Measurements from ENCODE around the gene KLK2. TPM values are rescaled to one million over a fixed set of nuclear protein-coding genes. Genes with fewer than 3 reads are reported as not detected.

KLK2 gene
- total RNA-seq, 4 donors from 2014 or later, result 3.8 TPM; not detected in 3

GRCh38 chr19:50859849-50860248 lies 13.4 kb upstream of the KLK2 start:
- WGBS, 2 donors (ENCODE audit: low coverage in 1 of 2), result 78 to 100% methylated on average over 1 to 4 of the region's 4 CpGs
- in situ Hi-C loops (cut with MboI; ENCODE audit: low pct_ligation_motif_present in 1 of 4, low pct_unique_long_range_greater_than_20kb in 1 of 4, low sequenced_read_pairs in 3 of 4), result no loop called here
- Histone ChIP-seq H3K27me3 (peaks cover 19% of the 10 kb centered on the region), H3K36me3 (no peaks in the 10 kb centered on the region), H3K9me3 (no peaks in the 10 kb centered on the region), H3K4me1 (no peaks in the 10 kb centered on the region), H3K27ac (no peak overlapping the region), H3K4me3 (no peak overlapping the region)
- TF ChIP-seq POLR2A (IDR thresholded peaks at IDR 0.05) (no peak), EP300 (IDR thresholded peaks at IDR 0.05; ENCODE audit: low read depth) (no peak), CTCF (IDR thresholded peaks at IDR 0.05) (no peak), POLR2AphosphoS5 (IDR thresholded peaks at IDR 0.05) (no peak)
- intact Hi-C loops (cut with DNase I; ENCODE audit: low total_unique reads), result no loop called here
- DNase-seq, result no peak

- WGBS, 2 donors (ENCODE audit: low coverage in 1 of 2), result 81% methylated on average over 5 of the region's 5 CpGs; no CpG with 5 or more reads in 1 of the 2 donors
- Histone ChIP-seq H3K9me3 (no peaks in the 10 kb centered on the region), H3K27ac (no peak overlapping the region), H3K4me3 (no peak overlapping the region), H3K4me1 (no peaks in the 10 kb centered on the region), H3K36me3 (no peaks in the 10 kb centered on the region), H3K27me3 (peaks cover 22% of the 10 kb centered on the region)
- TF ChIP-seq POLR2AphosphoS5 (IDR thresholded peaks at IDR 0.05) (no peak), EP300 (IDR thresholded peaks at IDR 0.05; ENCODE audit: low read depth) (no peak), POLR2A (IDR thresholded peaks at IDR 0.05) (no peak), CTCF (IDR thresholded peaks at IDR 0.05) (no peak)
- in situ Hi-C loops (cut with MboI; ENCODE audit: low pct_ligation_motif_present in 1 of 4, low pct_unique_long_range_greater_than_20kb in 1 of 4, low sequenced_read_pairs in 3 of 4) (no loop called here), intact Hi-C loops (cut with DNase I; ENCODE audit: low total_unique reads) (no loop called here)
- no peak for DNase-seq
Observed at GRCh38 chr19:50861010-50861409, 12.2 kb upstream of the KLK2 start.

GRCh38 chr19:50861496-50862286 lies 11.5 kb upstream of the KLK2 start:
- DNase-seq, result no peak
- Histone ChIP-seq H3K27ac (no peak overlapping the region), H3K9me3 (no peaks in the 10 kb centered on the region), H3K4me1 (no peaks in the 10 kb centered on the region), H3K36me3 (no peaks in the 10 kb centered on the region), H3K4me3 (no peak overlapping the region), H3K27me3 (peaks cover 29% of the 10 kb centered on the region)
- WGBS, 2 donors (ENCODE audit: low coverage in 1 of 2), result 74 to 77% methylated on average over 6 to 7 of the region's 7 CpGs
- intact Hi-C loops (cut with DNase I; ENCODE audit: low total_unique reads), result no loop called here
- TF ChIP-seq EP300 (IDR thresholded peaks at IDR 0.05; ENCODE audit: low read depth), result no peak
- TF ChIP-seq POLR2AphosphoS5 (IDR thresholded peaks at IDR 0.05), result no peak
- TF ChIP-seq CTCF (IDR thresholded peaks at IDR 0.05), result no peak
- no peak for TF ChIP-seq POLR2A (IDR thresholded peaks at IDR 0.05)
- in situ Hi-C loops (cut with MboI; ENCODE audit: low pct_ligation_motif_present in 1 of 4, low pct_unique_long_range_greater_than_20kb in 1 of 4, low sequenced_read_pairs in 3 of 4), result no loop called here

GRCh38 chr19:50869479-50869878 lies 3.8 kb upstream of the KLK2 start:
- Histone ChIP-seq H3K27me3 (peaks cover 24% of the 10 kb centered on the region), H3K4me3 (no peak overlapping the region), H3K36me3 (no peaks in the 10 kb centered on the region), H3K27ac (no peak overlapping the region), H3K9me3 (no peaks in the 10 kb centered on the region), H3K4me1 (no peaks in the 10 kb centered on the region)
- no peak for DNase-seq
- intact Hi-C loops (cut with DNase I; ENCODE audit: low total_unique reads), result no loop called here
- WGBS, 2 donors (ENCODE audit: low coverage in 1 of 2), result 45 to 65% methylated on average over 4 of the region's 4 CpGs
- in situ Hi-C loops (cut with MboI; ENCODE audit: low pct_ligation_motif_present in 1 of 4, low pct_unique_long_range_greater_than_20kb in 1 of 4, low sequenced_read_pairs in 3 of 4), result no loop called here
- TF ChIP-seq POLR2A (IDR thresholded peaks at IDR 0.05) (no peak), CTCF (IDR thresholded peaks at IDR 0.05) (no peak), EP300 (IDR thresholded peaks at IDR 0.05; ENCODE audit: low read depth) (no peak), POLR2AphosphoS5 (IDR thresholded peaks at IDR 0.05) (no peak)

Data from transverse colon (tissue), 4 donors.